Measurements from ENCODE around the gene OXNAD1.

DNA sequence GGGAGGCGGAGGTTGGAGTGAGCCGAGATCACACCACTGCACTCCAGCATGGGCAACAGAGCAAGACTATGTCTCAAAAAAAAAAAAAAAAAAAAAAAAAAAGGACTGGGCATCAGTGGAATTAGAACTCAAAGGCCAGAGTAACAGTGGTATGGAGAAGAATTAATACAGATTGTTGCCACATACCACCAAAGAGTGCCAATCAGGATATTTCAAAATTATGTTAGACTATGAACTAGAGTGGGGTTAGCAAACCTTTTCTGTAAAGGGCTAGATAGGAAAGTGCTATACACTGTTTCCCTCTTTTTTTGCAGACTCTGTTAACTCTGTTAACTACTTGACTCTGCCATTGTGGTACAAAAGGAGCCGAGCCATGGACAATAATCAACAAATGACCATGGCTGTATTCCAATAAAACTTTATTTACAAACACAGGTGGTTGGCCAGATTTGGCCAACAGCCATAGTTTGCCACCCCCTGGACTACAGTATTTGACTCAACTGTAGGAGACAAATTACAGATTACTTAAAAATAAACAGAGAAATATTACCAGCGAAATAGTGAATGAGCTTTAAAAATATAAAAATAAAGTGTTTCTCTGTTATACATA, 28.9 kb upstream of the OXNAD1 start:
- TF ChIP-seq, protein P1, sequence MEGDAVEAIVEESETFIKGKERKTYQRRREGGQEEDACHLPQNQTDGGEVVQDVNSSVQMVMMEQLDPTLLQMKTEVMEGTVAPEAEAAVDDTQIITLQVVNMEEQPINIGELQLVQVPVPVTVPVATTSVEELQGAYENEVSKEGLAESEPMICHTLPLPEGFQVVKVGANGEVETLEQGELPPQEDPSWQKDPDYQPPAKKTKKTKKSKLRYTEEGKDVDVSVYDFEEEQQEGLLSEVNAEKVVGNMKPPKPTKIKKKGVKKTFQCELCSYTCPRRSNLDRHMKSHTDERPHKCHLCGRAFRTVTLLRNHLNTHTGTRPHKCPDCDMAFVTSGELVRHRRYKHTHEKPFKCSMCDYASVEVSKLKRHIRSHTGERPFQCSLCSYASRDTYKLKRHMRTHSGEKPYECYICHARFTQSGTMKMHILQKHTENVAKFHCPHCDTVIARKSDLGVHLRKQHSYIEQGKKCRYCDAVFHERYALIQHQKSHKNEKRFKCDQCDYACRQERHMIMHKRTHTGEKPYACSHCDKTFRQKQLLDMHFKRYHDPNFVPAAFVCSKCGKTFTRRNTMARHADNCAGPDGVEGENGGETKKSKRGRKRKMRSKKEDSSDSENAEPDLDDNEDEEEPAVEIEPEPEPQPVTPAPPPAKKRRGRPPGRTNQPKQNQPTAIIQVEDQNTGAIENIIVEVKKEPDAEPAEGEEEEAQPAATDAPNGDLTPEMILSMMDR (IDR thresholded peaks at IDR 0.05; ENCODE audit: poor library complexity), result no peak
- no peak for TF ChIP-seq EZH2 (IDR thresholded peaks at IDR 0.05; ENCODE audit: borderline replicate concordance)
- no peak for TF ChIP-seq EZH2phosphoT487 (IDR thresholded peaks at IDR 0.05; ENCODE audit: low read depth, severe bottlenecking, unreplicated experiment)
